Retinal pigment epithelial cell (primary cell): ENCODE measurements around the gene LRRC3.

Source experiments
- DNase-seq: peaks from one replicate; pipeline ENCODE4 v3.0.0-alpha.2; 2010; ENCODE audit warnings: low read depth
- H3K4me3 ChIP-seq: 2 replicates; pipeline ENCODE4 v1.5.1; 2011; ENCODE audit warnings: mild to moderate bottlenecking, low read length, control low read depth, moderate library complexity
- TF ChIP-seq, protein P1 (sequence below): conservative IDR thresholded peaks from 2 replicates; pipeline ENCODE4 v1.5.1; 2011; ENCODE audit warnings: low read depth, low read length, control low read depth, inconsistent platforms

The LRRC3 gene

DNA sequence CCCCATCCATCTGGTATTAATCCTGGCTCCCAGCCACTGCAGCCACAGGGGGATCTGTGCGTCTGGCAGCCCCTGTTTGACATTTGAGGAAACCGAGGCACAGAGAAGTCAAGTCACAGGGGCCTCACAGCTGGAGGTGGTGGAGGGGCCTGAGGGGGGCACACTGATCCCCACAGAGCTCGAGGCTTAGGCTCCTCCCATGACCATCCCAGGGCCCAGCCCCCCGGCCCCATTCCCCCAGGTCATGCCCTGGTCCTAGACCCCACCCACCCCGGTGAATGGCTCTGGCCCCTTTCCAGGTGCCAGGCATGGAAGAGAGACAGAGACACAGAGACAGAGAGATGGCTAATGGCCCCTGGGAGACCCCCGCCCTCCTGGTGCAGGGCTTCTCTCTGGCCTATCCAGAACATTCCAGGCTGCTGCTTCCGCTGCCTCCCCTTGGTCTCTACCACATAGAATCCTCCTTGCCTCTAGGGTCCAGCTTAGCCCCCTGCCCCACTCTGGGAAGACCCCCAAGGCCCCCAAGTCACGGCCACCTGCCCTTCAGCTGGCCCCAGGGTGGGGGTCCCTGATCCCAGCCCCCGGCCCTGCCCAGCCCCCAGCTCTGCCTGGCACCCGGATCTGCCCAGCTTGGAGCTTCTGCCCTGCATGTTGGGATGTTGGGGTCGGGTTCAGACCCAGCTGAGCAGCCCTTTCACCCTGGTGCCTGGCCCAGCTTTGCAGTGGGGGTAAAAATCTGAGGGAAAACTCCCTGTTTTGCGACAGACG lies 29.2 kb upstream of the LRRC3 start:
- no peak overlapping the region for H3K4me3 ChIP-seq
- DNase-seq: no peak
- TF ChIP-seq, protein P1, sequence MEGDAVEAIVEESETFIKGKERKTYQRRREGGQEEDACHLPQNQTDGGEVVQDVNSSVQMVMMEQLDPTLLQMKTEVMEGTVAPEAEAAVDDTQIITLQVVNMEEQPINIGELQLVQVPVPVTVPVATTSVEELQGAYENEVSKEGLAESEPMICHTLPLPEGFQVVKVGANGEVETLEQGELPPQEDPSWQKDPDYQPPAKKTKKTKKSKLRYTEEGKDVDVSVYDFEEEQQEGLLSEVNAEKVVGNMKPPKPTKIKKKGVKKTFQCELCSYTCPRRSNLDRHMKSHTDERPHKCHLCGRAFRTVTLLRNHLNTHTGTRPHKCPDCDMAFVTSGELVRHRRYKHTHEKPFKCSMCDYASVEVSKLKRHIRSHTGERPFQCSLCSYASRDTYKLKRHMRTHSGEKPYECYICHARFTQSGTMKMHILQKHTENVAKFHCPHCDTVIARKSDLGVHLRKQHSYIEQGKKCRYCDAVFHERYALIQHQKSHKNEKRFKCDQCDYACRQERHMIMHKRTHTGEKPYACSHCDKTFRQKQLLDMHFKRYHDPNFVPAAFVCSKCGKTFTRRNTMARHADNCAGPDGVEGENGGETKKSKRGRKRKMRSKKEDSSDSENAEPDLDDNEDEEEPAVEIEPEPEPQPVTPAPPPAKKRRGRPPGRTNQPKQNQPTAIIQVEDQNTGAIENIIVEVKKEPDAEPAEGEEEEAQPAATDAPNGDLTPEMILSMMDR: no peak

GRCh38 chr21:44426663-44427191 lies 28.6 kb upstream of the LRRC3 start:
- DNase-seq: no peak
- no peak overlapping the region for H3K4me3 ChIP-seq
- TF ChIP-seq, protein P1: no peak

DNA sequence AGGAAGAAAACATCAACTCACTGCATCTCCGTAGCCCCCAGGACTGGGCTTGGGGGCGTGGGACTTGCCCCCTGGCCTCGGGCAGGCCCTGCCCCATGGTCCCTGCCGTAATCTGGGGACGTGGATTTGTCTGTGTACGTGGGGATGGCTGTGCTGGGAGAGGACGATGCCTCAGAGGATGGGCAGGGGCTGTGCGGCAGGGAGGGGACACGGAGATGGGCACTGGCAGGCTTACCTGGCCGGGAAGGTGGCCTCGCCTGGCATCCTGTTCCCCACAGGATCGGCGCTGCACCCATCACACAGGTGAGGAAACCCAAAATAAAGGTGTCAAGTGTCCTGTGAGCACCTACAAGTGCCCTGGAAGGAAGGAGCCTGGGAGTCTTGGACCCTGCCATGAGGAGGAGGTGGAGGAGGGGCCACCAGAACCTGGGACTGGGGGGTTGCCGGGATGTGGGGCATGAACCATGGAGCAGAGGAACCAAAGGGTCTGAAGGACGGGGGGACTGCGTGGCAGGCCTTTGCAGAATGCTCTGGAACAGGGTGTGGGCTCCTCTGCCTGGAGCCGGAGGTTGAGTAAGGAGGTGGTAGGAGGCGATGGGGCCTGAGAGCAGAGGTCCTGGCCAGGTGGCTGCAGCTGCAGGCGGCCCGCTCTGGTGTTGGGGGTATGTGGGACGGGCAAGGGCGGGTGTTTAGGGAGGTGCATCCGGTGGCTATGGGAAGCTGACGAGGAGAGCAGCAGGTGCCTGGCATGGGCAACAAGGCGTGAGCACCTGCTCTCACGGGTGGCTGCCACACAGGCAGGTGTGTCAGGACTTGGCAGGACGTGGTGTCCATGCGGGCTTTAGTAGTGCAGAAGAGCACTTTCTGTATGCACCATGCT lies 27.8 kb upstream of the LRRC3 start:
- no peak overlapping the region for H3K4me3 ChIP-seq
- TF ChIP-seq, protein P1: no peak
- DNase-seq: no peak

DNA sequence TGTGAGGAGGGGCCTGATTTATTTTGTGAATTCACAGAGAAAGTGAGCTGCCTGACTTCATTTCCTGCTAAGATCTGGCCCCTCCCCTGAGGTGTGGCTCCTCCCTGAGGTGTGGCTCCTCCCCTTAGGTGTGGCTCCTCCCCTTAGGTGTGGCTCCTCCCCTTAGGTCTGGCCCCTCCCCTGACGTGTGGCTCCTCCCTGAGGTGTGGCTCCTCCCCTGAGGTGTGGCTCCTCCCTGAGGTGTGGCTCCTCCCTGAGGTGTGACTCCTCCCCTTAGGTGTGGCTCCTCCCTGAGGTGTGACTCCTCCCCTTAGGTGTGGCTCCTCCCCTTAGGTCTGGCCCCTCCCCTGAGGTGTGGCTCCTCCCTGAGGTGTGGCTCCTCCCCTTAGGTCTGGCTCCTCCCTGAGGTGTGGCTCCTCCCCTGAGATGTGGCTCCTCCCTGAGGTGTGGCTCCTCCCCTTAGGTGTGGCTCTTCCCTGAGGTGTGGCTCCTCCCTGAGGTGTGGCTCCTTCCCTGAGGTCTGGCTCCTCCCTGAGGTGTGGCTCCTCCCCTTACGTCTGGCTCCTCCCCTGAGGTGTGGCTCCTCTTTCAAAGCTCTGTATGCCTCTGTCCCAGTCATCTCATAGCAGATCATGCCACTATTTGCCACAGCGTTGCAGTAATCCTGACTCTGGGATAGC lies 26.9 kb upstream of the LRRC3 start:
- TF ChIP-seq, protein P1: no peak
- no peak for DNase-seq
- no peak overlapping the region for H3K4me3 ChIP-seq

GRCh38 chr21:44429894-44430293 lies 25.4 kb upstream of the LRRC3 start:
- no peak overlapping the region for H3K4me3 ChIP-seq
- DNase-seq: no peak
- TF ChIP-seq, protein P1: no peak

DNA sequence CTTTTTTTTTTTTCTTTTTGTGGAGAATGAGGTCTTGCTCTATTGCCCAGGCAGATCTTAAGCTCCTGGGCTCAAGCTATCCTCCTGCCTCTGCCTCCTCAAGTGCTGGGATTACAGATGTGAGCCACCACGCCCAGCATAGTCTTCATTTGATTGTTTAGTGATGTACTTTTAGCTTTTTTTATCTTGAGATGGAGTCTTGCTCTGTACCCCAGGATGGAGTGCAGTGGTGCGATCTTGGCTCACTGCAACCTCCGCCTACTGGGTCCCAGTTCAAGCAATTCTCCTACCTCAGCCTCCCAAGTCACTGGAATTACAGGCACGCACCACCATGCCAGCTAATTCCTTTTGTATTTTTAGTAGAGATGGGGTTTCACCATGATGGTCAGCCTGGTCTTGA lies 24.0 kb upstream of the LRRC3 start:
- TF ChIP-seq, protein P1: no peak
- H3K4me3 ChIP-seq: no peak overlapping the region
- DNase-seq: no peak
